GM12864 (cell line): ENCODE data around the gene PIK3C3.
"Not testable (repeated sequence)": the region's sequence is repeated elsewhere in the genome, so short reads cannot be mapped to it uniquely, and the experiment has no call there.

Experiments used
- DNase-seq: peaks from one replicate; pipeline ENCODE4 v3.0.0-alpha.2; 2011; ENCODE audit warnings: low read depth
- H3K4me3 ChIP-seq: 2 replicates; pipeline ENCODE4 v1.5.1; 2011; ENCODE audit warnings: mild to moderate bottlenecking, low read depth, low read length, control low read depth
- TF ChIP-seq, protein P1 (sequence below): IDR thresholded peaks from 2 replicates; pipeline ENCODE4 v1.5.1; 2011; ENCODE audit warnings: low read depth, mild to moderate bottlenecking, moderate library complexity, low read length, control low read depth, inconsistent platforms; ENCODE audit errors: missing control alignments

The PIK3C3 gene

DNA sequence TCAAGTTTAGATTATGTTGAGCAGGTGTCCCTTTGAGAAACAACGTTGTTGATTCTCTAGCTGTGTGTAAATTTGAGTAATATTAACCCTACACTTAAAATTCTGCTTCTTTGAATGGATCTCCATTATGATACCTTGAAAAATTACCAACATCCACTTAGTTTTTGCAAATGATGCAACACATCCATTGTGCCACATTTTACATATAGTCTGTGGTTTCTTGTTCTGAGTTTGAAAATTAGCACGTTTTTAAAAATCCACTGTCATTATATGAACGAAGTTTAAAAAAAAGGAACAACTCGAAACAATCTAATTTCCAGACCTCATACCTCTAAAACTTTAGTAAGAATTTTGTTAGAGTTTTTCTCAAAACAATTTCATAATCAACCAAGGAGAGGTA is 37.7 kb downstream of the PIK3C3 start:
- H3K4me3 ChIP-seq: no peak overlapping the region
- TF ChIP-seq, protein P1, sequence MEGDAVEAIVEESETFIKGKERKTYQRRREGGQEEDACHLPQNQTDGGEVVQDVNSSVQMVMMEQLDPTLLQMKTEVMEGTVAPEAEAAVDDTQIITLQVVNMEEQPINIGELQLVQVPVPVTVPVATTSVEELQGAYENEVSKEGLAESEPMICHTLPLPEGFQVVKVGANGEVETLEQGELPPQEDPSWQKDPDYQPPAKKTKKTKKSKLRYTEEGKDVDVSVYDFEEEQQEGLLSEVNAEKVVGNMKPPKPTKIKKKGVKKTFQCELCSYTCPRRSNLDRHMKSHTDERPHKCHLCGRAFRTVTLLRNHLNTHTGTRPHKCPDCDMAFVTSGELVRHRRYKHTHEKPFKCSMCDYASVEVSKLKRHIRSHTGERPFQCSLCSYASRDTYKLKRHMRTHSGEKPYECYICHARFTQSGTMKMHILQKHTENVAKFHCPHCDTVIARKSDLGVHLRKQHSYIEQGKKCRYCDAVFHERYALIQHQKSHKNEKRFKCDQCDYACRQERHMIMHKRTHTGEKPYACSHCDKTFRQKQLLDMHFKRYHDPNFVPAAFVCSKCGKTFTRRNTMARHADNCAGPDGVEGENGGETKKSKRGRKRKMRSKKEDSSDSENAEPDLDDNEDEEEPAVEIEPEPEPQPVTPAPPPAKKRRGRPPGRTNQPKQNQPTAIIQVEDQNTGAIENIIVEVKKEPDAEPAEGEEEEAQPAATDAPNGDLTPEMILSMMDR: no peak
- no peak for DNase-seq

DNA sequence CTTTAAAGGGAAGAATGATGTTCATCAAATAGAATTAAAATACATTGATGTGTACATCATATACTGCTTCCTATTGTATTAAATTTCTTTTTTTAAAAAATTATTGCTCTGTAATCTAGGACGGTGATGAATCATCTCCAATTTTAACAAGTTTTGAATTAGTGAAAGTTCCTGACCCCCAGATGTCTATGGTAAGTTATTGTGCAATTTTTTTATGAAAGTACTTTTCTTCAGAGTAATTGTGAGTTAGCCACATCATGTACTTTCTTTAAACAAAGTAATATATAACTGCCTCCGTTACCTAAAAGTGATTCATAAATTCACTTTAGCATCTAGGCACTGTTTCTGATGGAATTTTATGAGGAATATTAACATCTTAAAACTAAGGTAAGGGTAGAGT is 38.1 kb downstream of the PIK3C3 start:
- DNase-seq: no peak
- TF ChIP-seq, protein P1: no peak
- no peak overlapping the region for H3K4me3 ChIP-seq

GRCh38 chr18:41996020-41996419 is 41.0 kb downstream of the PIK3C3 start:
- H3K4me3 ChIP-seq: no peak overlapping the region
- no peak for DNase-seq
- TF ChIP-seq, protein P1: no peak

DNA sequence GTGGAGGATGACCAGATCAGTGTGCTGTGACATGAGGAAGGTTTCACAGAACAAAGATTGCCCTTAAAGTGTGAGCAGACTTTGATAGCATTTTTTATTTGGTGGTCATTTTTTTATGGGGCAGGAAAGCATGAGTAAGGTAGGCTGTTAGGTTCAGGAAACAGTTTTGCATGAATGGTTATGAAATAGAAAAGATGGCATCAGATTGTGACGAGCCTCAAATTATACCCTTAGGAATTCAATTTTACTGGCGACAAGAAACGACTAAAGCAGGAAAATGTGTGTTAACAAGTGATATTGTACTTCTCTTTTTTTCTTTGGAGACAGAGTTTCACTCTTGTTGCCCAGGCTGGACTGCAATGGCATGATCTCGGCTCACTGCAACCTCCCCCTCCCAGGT is 44.7 kb downstream of the PIK3C3 start:
- TF ChIP-seq, protein P1: no peak

DNA sequence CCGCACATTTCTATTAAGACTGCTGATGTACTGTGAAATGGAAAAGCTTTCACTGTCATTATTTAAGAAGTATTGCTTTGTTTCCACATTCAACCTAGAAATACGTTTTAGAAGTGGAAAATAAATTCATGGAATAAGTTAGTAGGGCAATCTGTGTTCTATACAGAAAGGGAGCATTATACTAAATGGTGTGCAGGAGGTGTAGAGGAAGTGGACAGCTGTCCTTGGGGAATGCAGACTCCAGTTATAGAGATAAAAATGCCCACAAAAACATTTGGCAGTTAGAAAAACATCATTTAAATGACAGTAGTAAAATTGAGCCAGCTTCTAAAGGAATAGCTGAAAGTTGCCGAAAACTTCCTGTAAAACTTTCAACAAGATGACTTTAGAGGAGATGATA is 46.8 kb downstream of the PIK3C3 start:
- TF ChIP-seq, protein P1: no peak
- no peak for DNase-seq
- no peak overlapping the region for H3K4me3 ChIP-seq

More for the DNA sequence above, 44.7 kb downstream of the PIK3C3 start:
- H3K4me3 ChIP-seq: no peak overlapping the region
- DNase-seq: no peak

DNA sequence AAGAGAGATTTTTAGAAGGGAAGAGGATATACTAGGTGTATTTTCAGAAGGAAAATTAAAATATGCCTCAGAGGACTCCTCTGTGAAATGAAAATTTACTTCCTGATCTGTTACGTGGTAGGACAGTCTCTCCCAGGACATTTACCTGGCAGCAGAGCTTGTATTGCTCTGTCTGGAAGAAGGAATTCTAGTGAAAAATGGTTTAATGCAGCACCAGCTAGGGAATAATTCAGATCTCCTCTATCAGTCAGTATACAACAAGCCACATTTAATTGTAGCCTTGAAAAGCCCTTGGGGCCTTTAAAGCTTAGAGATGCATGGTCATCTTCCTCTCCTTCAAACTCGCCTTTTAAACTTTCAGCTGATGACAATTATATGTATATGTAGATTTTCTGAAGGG is 49.6 kb downstream of the PIK3C3 start:
- TF ChIP-seq, protein P1: no peak
- DNase-seq: no peak
- H3K4me3 ChIP-seq: no peak overlapping the region

GRCh38 chr18:42005782-42006181 is 50.7 kb downstream of the PIK3C3 start:
- H3K4me3 ChIP-seq: no peak overlapping the region
- no peak for DNase-seq
- TF ChIP-seq, protein P1: no peak

GRCh38 chr18:42009457-42009856 is 54.4 kb downstream of the PIK3C3 start:
- not testable (repeated sequence) for DNase-seq, H3K4me3 ChIP-seq
